H1 (cell line): ENCODE results near the gene ELAPOR1. TPM values are rescaled to one million over a fixed set of nuclear protein-coding genes. Genes with fewer than 3 reads are reported as not detected.

Source experiments
- CTCF ChIA-PET: fragments of 300-600 bp; sonication (Branson Sonifier 250); formaldehyde crosslinking; loops from one replicate; lab custom pipeline; 2021; ENCODE audit not compliant: partially characterized antibody; lab: Charles Lee
- POLR2A ChIA-PET: fragments of 300-600 bp; sonication (Branson Sonifier 250); formaldehyde crosslinking; loops from one replicate; lab custom pipeline; 2021; ENCODE audit warnings: inconsistent platforms; ENCODE audit not compliant: partially characterized antibody; lab: Charles Lee
- DNase-seq, 2 experiments: peaks; one replicate each; pipeline versions ENCODE4 v3.0.0 to v3.0.0-alpha.2; 2010 to 2022; ENCODE audit warnings: low spot score in 2 of 2, low read depth in 1 of 2, mixed read lengths in 1 of 2
- FAIRE-seq: peaks from 2 replicates; lab custom pipeline; 2011; peaks lifted over from hg19 to GRCh38; lab: Jason Lieb, UNC
- H2AFZ ChIP-seq: 2 replicates; pipeline ENCODE4 v1.8.1; 2012; ENCODE audit warnings: low read length, inconsistent platforms
- H2AK5ac ChIP-seq: 2 replicates; pipeline ENCODE4 v1.6.1; 2013; ENCODE audit warnings: low read depth, low read length
- H2BK120ac ChIP-seq: replicated peaks from 2 replicates; pipeline ENCODE3; 2013; ENCODE audit warnings: low read depth, low read length, inconsistent platforms
- H2BK12ac ChIP-seq: 2 replicates; pipeline ENCODE4 v1.6.1; 2013; ENCODE audit warnings: low read depth, low read length
- H2BK15ac ChIP-seq: 2 replicates; pipeline ENCODE4 v1.6.1; 2013; ENCODE audit warnings: low read length
- H2BK20ac ChIP-seq: 2 replicates; pipeline ENCODE4 v1.6.1; 2013; ENCODE audit warnings: low read length
- H2BK5ac ChIP-seq: 2 replicates; pipeline ENCODE4 v1.6.1; 2013; ENCODE audit warnings: low read depth, low read length
- H3K14ac ChIP-seq: 2 replicates; pipeline ENCODE4 v1.6.1; 2013; ENCODE audit warnings: inconsistent platforms; ENCODE audit not compliant: insufficient read length
- H3K18ac ChIP-seq: 2 replicates; pipeline ENCODE4 v1.6.1; 2013; ENCODE audit warnings: low read length; ENCODE audit errors: extremely low read depth
- H3K23ac ChIP-seq: 2 replicates; pipeline ENCODE4 v1.6.1; 2013; ENCODE audit warnings: inconsistent platforms; ENCODE audit not compliant: insufficient read length
- H3K23me2 ChIP-seq: 2 replicates; pipeline ENCODE4 v1.6.1; 2013; ENCODE audit warnings: low read depth, low read length
- H3K27ac ChIP-seq: 2 replicates; pipeline ENCODE4 v1.6.1; 2011; ENCODE audit warnings: low read depth, low read length, inconsistent platforms
- H3K27me3 ChIP-seq, 4 experiments: replicated peaks in 1 of 4; 1 replicate in 1 of 4; 2 replicates in 3 of 4; pipeline versions ENCODE4 v1.6.1 to v1.8.1; 2011 to 2013; ENCODE audit warnings: low read length in 3 of 4, mild to moderate bottlenecking in 3 of 4, inconsistent platforms in 2 of 4, mixed read lengths in 2 of 4, moderate library complexity in 1 of 4; ENCODE audit not compliant: control insufficient read depth in 3 of 4, insufficient read depth in 3 of 4; ENCODE audit errors: extremely low read depth in 1 of 4
- H3K36me3 ChIP-seq, 4 experiments: 2 replicates each; pipeline versions ENCODE4 v1.6.1 to v1.8.1; 2011 to 2013; ENCODE audit warnings: mild to moderate bottlenecking in 4 of 4, low read length in 3 of 4, moderate library complexity in 2 of 4, control low read depth in 1 of 4, inconsistent platforms in 1 of 4; ENCODE audit not compliant: insufficient read depth in 4 of 4, control insufficient read depth in 2 of 4
- H3K4ac ChIP-seq: replicated peaks from 2 replicates; pipeline ENCODE3; 2013; ENCODE audit warnings: low read length, low read depth, mixed read lengths, inconsistent platforms; ENCODE audit not compliant: insufficient read length
- H3K4me1 ChIP-seq, 4 experiments: replicated peaks in 1 of 4; 1 replicate in 1 of 4; 2 replicates in 3 of 4; pipeline versions ENCODE4 v1.6.1 to v1.8.1; 2011 to 2013; ENCODE audit warnings: low read length in 3 of 4, inconsistent platforms in 2 of 4, mixed read lengths in 1 of 4; ENCODE audit not compliant: insufficient read depth in 4 of 4, control insufficient read depth in 3 of 4
- H3K4me2 ChIP-seq, 2 experiments: 2 replicates each; pipeline versions ENCODE4 v1.6.1 to v1.8.1; 2011 to 2013; ENCODE audit warnings: low read depth in 2 of 2, low read length in 2 of 2, control low read depth in 1 of 2, inconsistent platforms in 1 of 2, mild to moderate bottlenecking in 1 of 2; ENCODE audit not compliant: insufficient read depth in 1 of 2
- H3K4me3 ChIP-seq, 4 experiments: fragments of 200-600, 300-600 bp in 1 of 4; sonication (generic), shearing (Covaris generic), sonication (Bioruptor Twin) in 1 of 4; 2 replicates each; pipeline versions ENCODE4 v1.5.1 to v1.8.1; 2011 to 2016; ENCODE audit warnings: low read length in 4 of 4, low read depth in 3 of 4, control low read depth in 2 of 4, inconsistent platforms in 2 of 4, mild to moderate bottlenecking in 2 of 4, mixed read lengths in 1 of 4, moderate library complexity in 1 of 4; ENCODE audit not compliant: insufficient read depth in 2 of 4; ENCODE audit errors: extremely low read depth in 1 of 4
- H3K56ac ChIP-seq: replicated peaks from 2 replicates; pipeline ENCODE3; 2013; ENCODE audit warnings: low read depth, mild to moderate bottlenecking, mixed read lengths, low read length, inconsistent platforms; ENCODE audit not compliant: insufficient read length
- H3K79me1 ChIP-seq: 2 replicates; pipeline ENCODE4 v1.6.1; 2013; ENCODE audit warnings: low read depth, low read length, control low read depth
- H3K79me2 ChIP-seq, 2 experiments: 2 replicates each; pipeline versions ENCODE4 v1.6.1 to v1.8.1; 2012 to 2013; ENCODE audit warnings: low read length in 2 of 2, mild to moderate bottlenecking in 2 of 2, inconsistent platforms in 1 of 2; ENCODE audit not compliant: insufficient read depth in 2 of 2, control insufficient read depth in 1 of 2
- H3K9ac ChIP-seq, 4 experiments: replicated peaks in 1 of 4; 1 replicate in 1 of 4; 2 replicates in 3 of 4; pipeline versions ENCODE4 v1.6.1 to v1.8.1; 2011 to 2013; ENCODE audit warnings: low read depth in 3 of 4, low read length in 3 of 4, control low read depth in 2 of 4, mild to moderate bottlenecking in 2 of 4, moderate library complexity in 2 of 4, inconsistent platforms in 1 of 4; ENCODE audit errors: extremely low read depth in 1 of 4
- H3K9me3 ChIP-seq, 2 experiments: 2 replicates each; pipeline versions ENCODE4 v1.6.1 to v1.8.1; 2012 to 2013; ENCODE audit warnings: mild to moderate bottlenecking in 2 of 2, moderate library complexity in 2 of 2, control low read depth in 1 of 2, inconsistent platforms in 1 of 2, low read depth in 1 of 2, low read length in 1 of 2, mixed read lengths in 1 of 2; ENCODE audit not compliant: insufficient read depth in 2 of 2
- H4K20me1 ChIP-seq, 2 experiments: replicated peaks in 1 of 2; 2 replicates each; pipeline versions ENCODE3 to v1.8.1; 2011 to 2013; ENCODE audit warnings: inconsistent platforms in 2 of 2, low read length in 2 of 2, mild to moderate bottlenecking in 1 of 2; ENCODE audit not compliant: insufficient read depth in 2 of 2, control insufficient read depth in 1 of 2
- H4K5ac ChIP-seq: 2 replicates; pipeline ENCODE4 v1.6.1; 2013; ENCODE audit warnings: low read length, low read depth, mixed read lengths, inconsistent platforms; ENCODE audit not compliant: insufficient read length
- H4K8ac ChIP-seq: 2 replicates; pipeline ENCODE4 v1.8.0; 2013; ENCODE audit warnings: mild to moderate bottlenecking, moderate library complexity, low read length, inconsistent platforms; ENCODE audit not compliant: insufficient read depth; ENCODE audit errors: extremely low read depth
- H4K91ac ChIP-seq: replicated peaks from 2 replicates; pipeline ENCODE3; 2013; ENCODE audit warnings: low read length, mixed read lengths, inconsistent platforms; ENCODE audit not compliant: insufficient read length
- CBX5 ChIP-seq: fragments of 300-800, 300-1000 bp; sonication (generic); IDR thresholded peaks from 2 replicates; pipeline ENCODE4 v1.7.1; 2016; ENCODE audit warnings: antibody characterized with exemption, low read length, low read depth
- GABPA ChIP-seq: IDR thresholded peaks from 2 replicates; pipeline ENCODE4 v1.6.1; 2011; ENCODE audit warnings: mild to moderate bottlenecking, low read length, moderate library complexity, borderline replicate concordance; ENCODE audit not compliant: insufficient read depth
- GTF2F1 ChIP-seq: IDR thresholded peaks from 2 replicates; pipeline ENCODE4 v1.6.1; 2012; ENCODE audit warnings: low read depth, low read length, improper control_type of control experiment, borderline replicate concordance
- HDAC2 ChIP-seq, 2 experiments: fragments of 300-600 bp in 1 of 2; sonication (generic) in 1 of 2; IDR thresholded peaks; 2 replicates each; pipeline ENCODE4 v1.6.1; 2011 to 2012; ENCODE audit warnings: low read depth in 2 of 2, low read length in 2 of 2, mild to moderate bottlenecking in 2 of 2, moderate library complexity in 2 of 2, borderline replicate concordance in 1 of 2, inconsistent platforms in 1 of 2
- SIRT6 ChIP-seq: IDR thresholded peaks from one replicate; pipeline ENCODE4 v1.7.1; 2012; ENCODE audit warnings: low read length, inconsistent platforms
- SIX5 ChIP-seq: IDR thresholded peaks from 2 replicates; pipeline ENCODE4 v1.6.1; 2011; ENCODE audit warnings: mild to moderate bottlenecking, low read depth, low read length
- SP1 ChIP-seq: IDR thresholded peaks from 2 replicates; pipeline ENCODE4 v1.6.1; 2011; ENCODE audit warnings: low read depth, low read length
- TCF12 ChIP-seq: IDR thresholded peaks from 2 replicates; pipeline ENCODE4 v1.6.1; 2011; ENCODE audit warnings: low read depth, mild to moderate bottlenecking, low read length
- polyA plus RNA-seq, 7 experiments: library from polyadenylated mRNA; depleted of rRNA in 3 of 7; stranded (reverse) in 5 of 7; unstranded in 2 of 7; fragments of >200 nt in 5 of 7; fragments of 200-250 nt in 2 of 7; gene quantifications; 1 replicate in 5 of 7; 2 replicates in 1 of 7; 4 replicates in 1 of 7; pipeline versions ENCODE4 v1.2.1 to v1.2.3, GENCODE V29; 2011 to 2013; ENCODE audit warnings: missing spikeins in 2 of 7, mixed read lengths in 2 of 7
- total RNA-seq: library from RNA; stranded (reverse); fragmentation: NEBNext Ultra II Directional; extraction: Animal tissue kit (Norgen Biotek cat#: 25700); gene quantifications from 2 replicates; pipeline ENCODE4 v1.2.1, GENCODE V29; 2021
- TF ChIP-seq, protein P1 (sequence below): IDR thresholded peaks from 2 replicates; pipeline ENCODE4 v1.6.1; 2012; ENCODE audit warnings: inconsistent platforms
- TF ChIP-seq, protein P2 (sequence below): IDR thresholded peaks from 2 replicates; pipeline ENCODE4 v1.6.1; 2012; ENCODE audit warnings: inconsistent platforms

The ELAPOR1 gene
- total and polyA plus RNA-seq, 2 of the 8 experiments (the other 6 are each of a cell fraction or from before 2014, with no cell fraction given) = 1.2 to 2.5 TPM

DNA sequence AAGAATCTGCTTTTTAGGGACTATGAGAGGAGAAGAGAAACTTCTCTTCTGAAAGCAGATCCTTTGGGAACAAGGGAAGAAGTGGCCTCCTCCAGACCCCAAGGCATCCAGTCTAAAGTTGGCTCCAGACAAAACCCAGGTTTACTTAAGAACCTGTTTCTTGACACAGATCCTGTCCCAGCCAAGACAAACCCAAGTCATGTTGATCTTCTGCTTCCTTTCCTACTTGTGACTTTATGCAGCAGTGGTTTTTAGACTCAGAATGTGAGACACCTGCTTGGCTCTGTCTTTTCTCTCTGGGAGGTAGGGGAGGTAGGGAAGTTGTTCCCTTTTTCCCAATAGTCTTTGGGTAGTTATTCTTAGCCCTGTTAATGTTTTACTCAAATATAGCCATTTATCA is 38.3 kb downstream of the ELAPOR1 start:
- no peak overlapping the region for H4K5ac ChIP-seq
- no peak overlapping the region for H3K18ac ChIP-seq
- H3K56ac ChIP-seq = no peak overlapping the region
- H3K27ac ChIP-seq = no peak overlapping the region
- no peak overlapping the region for H4K8ac ChIP-seq
- no peaks in the 10 kb centered on the region for H3K23me2 ChIP-seq
- H3K4ac ChIP-seq = no peak overlapping the region
- ChIA-PET POLR2A (interaction anchor here (0.9 kb wide), 1 partner anchor 9 kb away, joined by 3 read pairs; no protein-coding TSS in a partner anchor), CTCF (interaction anchor here (0.6 to 1.3 kb wide), 3 partner anchors 12 to 378 kb away, joined by 3 to 4 read pairs (median 3); no protein-coding TSS in a partner anchor)
- no peak overlapping the region for H3K4me2 ChIP-seq
- H3K14ac ChIP-seq = no peak overlapping the region
- no peaks in the 10 kb centered on the region for H4K20me1 ChIP-seq
- no peaks in the 10 kb centered on the region for H3K27me3 ChIP-seq
- H2AFZ ChIP-seq = no peak overlapping the region
- no peak overlapping the region for H3K4me3 ChIP-seq
- no peaks in the 10 kb centered on the region for H3K79me1 ChIP-seq
- no peak overlapping the region for H3K23ac ChIP-seq
- no peak overlapping the region for H2BK120ac ChIP-seq
- no peak overlapping the region for H2BK5ac ChIP-seq
- H2AK5ac ChIP-seq = no peak overlapping the region
- H2BK20ac ChIP-seq = no peak overlapping the region
- TF ChIP-seq, protein P1, sequence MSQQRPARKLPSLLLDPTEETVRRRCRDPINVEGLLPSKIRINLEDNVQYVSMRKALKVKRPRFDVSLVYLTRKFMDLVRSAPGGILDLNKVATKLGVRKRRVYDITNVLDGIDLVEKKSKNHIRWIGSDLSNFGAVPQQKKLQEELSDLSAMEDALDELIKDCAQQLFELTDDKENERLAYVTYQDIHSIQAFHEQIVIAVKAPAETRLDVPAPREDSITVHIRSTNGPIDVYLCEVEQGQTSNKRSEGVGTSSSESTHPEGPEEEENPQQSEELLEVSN = no peak
- TF ChIP-seq CBX5 (no peak), GTF2F1 (no peak), HDAC2 (IDR thresholded peaks at IDR 0.05; ENCODE audit: borderline replicate concordance in 1 of 2, low read depth in 2 of 2, low read length in 2 of 2) (no peak), TCF12 (no peak), SP1 (no peak), SIRT6 (no peak), SIX5 (no peak), GABPA (no peak)
- TF ChIP-seq, protein P2, sequence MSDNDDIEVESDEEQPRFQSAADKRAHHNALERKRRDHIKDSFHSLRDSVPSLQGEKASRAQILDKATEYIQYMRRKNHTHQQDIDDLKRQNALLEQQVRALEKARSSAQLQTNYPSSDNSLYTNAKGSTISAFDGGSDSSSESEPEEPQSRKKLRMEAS = no peak
- H4K91ac ChIP-seq = no peak overlapping the region
- DNase-seq (no peak), FAIRE-seq (no peak)
- peaks cover 0 to 3% (median 2%) of the 10 kb centered on the region in 4 experiments; a peak in 3 of 7 replicates for H3K4me1 ChIP-seq
- no peak overlapping the region for H3K9ac ChIP-seq
- no peaks in the 10 kb centered on the region for H3K79me2 ChIP-seq
- no peaks in the 10 kb centered on the region for H3K36me3 ChIP-seq
- no peak overlapping the region for H2BK12ac ChIP-seq
- no peaks in the 10 kb centered on the region for H3K9me3 ChIP-seq
- H2BK15ac ChIP-seq = no peak overlapping the region
